PC-3 (cell line): Measurements from ENCODE around the gene RERE. TPM values are rescaled to one million over a fixed set of nuclear protein-coding genes. Genes with fewer than 3 reads are reported as not detected.

Experiments used
- ATAC-seq: fragments of 200-7000 bp; cut with Tn5 transposase; 2 replicates; pipeline ENCODE4 v1.9.1; 2020; ENCODE audit warnings: mild to moderate bottlenecking, moderate library complexity
- BruUV-seq: library from RNA; stranded (reverse); fragments of 400-500 nt; replicated peaks from 2 replicates; lab custom pipeline; 2021; lab: Mats Ljungman, UMichigan
- CTCF ChIA-PET: fragments of 300-600 bp; sonication (Branson Sonifier 250); formaldehyde crosslinking; loops from one replicate; lab custom pipeline; 2022; ENCODE audit warnings: antibody characterized with exemption; lab: Charles Lee
- POLR2A ChIA-PET: fragments of 300-600 bp; sonication (Branson Sonifier 250); formaldehyde crosslinking; loops from one replicate; lab custom pipeline; 2022; ENCODE audit warnings: antibody characterized with exemption; ENCODE audit not compliant: unreplicated experiment; lab: Charles Lee
- DNase-seq: peaks from one replicate; pipeline ENCODE4 v3.0.0-alpha.2; 2015
- H2AFZ ChIP-seq: fragments of 300-600 bp; sonication (generic); 2 replicates; pipeline ENCODE4 v1.6.0; 2016; ENCODE audit warnings: antibody characterized with exemption, low read length
- H3F3A ChIP-seq: fragments of 300-600 bp; sonication (generic); one replicate; pipeline ENCODE4 v1.6.0; 2017; ENCODE audit warnings: antibody characterized with exemption, low read length, control low read depth, mild to moderate bottlenecking; ENCODE audit not compliant: unreplicated experiment
- H3K27ac ChIP-seq: fragments of 300-600 bp; sonication (generic); 2 replicates; pipeline ENCODE4 v1.5.1; 2016; ENCODE audit warnings: mild to moderate bottlenecking, low read length
- H3K27me3 ChIP-seq: fragments of 300-600 bp; sonication (generic); 2 replicates; pipeline ENCODE4 v1.6.1; 2016; ENCODE audit warnings: low read length, mixed read lengths
- H3K36me3 ChIP-seq: fragments of 300-600 bp; sonication (generic); 2 replicates; pipeline ENCODE4 v1.6.1; 2016; ENCODE audit warnings: low read depth, mixed run types, low read length, mixed read lengths
- H3K4me1 ChIP-seq: fragments of 300-600 bp; sonication (generic); 2 replicates; pipeline ENCODE4 v1.5.1; 2016; ENCODE audit warnings: low read length; ENCODE audit not compliant: insufficient read depth
- H3K4me2 ChIP-seq: fragments of 300-600 bp; sonication (generic); 2 replicates; pipeline ENCODE4 v1.6.0; 2016; ENCODE audit warnings: low read length
- H3K4me3 ChIP-seq: fragments of 300-600 bp; sonication (generic); 2 replicates; pipeline ENCODE4 v1.5.1; 2016; ENCODE audit warnings: mild to moderate bottlenecking, low read length, mixed read lengths
- H3K79me2 ChIP-seq: fragments of 300-600 bp; sonication (generic); 2 replicates; pipeline ENCODE4 v1.6.1; 2017; ENCODE audit warnings: low read length, mixed read lengths
- H3K9ac ChIP-seq: fragments of 300-600 bp; sonication (generic); 2 replicates; pipeline ENCODE4 v1.6.0; 2016; ENCODE audit warnings: mild to moderate bottlenecking, low read length
- H3K9me2 ChIP-seq: fragments of 300-600 bp; sonication (generic); replicated peaks from 2 replicates; pipeline ENCODE4 v1.6.1; 2016; ENCODE audit warnings: mixed run types, low read length, mixed read lengths
- H3K9me3 ChIP-seq: fragments of 300-600 bp; sonication (generic); 2 replicates; pipeline ENCODE4 v1.6.1; 2016; ENCODE audit warnings: low read length, mixed read lengths
- H4K20me1 ChIP-seq: fragments of 300-600 bp; sonication (generic); 2 replicates; pipeline ENCODE4 v1.6.1; 2016; ENCODE audit warnings: low read length, mixed read lengths
- EZH2 ChIP-seq: fragments of 300-600 bp; sonication (generic); IDR thresholded peaks from one replicate; pipeline ENCODE4 v1.6.1; 2017; ENCODE audit warnings: antibody characterized with exemption, mild to moderate bottlenecking, low read length; ENCODE audit not compliant: unreplicated experiment
- EZH2phosphoT487 ChIP-seq: fragments of 300-600 bp; sonication (generic); IDR thresholded peaks from 2 replicates; pipeline ENCODE4 v1.6.1; 2018; ENCODE audit warnings: mild to moderate bottlenecking, antibody characterized with exemption, low read length, borderline replicate concordance
- intact Hi-C: fragments of 100-400 bp; cut with micrococcal nuclease; formaldehyde crosslinking; loops from 2 replicates; pipeline ENCODE4 v1.9.0; 2023
- total RNA-seq: library from RNA; depleted of rRNA; stranded (reverse); fragments of >200 nt; gene quantifications from 2 replicates; pipeline ENCODE4 v1.2.3, GENCODE V29; 2014
- TF ChIP-seq, protein P1 (sequence below): fragments of 300-600 bp; sonication (generic); conservative IDR thresholded peaks from 2 replicates; pipeline ENCODE4 v1.5.1; 2017; ENCODE audit warnings: antibody characterized with exemption, low read depth, mild to moderate bottlenecking, low read length

RERE gene
- total RNA-seq, 1 experiment from 2014 or later, result 24.2 TPM

GRCh38 chr1:8797216-8797615 is 20.2 kb downstream of the RERE start:
- intact Hi-C loops, result no loop called here
- TF ChIP-seq EZH2, result no peak
- no peak for TF ChIP-seq EZH2phosphoT487
- TF ChIP-seq, protein P1, sequence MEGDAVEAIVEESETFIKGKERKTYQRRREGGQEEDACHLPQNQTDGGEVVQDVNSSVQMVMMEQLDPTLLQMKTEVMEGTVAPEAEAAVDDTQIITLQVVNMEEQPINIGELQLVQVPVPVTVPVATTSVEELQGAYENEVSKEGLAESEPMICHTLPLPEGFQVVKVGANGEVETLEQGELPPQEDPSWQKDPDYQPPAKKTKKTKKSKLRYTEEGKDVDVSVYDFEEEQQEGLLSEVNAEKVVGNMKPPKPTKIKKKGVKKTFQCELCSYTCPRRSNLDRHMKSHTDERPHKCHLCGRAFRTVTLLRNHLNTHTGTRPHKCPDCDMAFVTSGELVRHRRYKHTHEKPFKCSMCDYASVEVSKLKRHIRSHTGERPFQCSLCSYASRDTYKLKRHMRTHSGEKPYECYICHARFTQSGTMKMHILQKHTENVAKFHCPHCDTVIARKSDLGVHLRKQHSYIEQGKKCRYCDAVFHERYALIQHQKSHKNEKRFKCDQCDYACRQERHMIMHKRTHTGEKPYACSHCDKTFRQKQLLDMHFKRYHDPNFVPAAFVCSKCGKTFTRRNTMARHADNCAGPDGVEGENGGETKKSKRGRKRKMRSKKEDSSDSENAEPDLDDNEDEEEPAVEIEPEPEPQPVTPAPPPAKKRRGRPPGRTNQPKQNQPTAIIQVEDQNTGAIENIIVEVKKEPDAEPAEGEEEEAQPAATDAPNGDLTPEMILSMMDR, result no peak
- H3K4me2 ChIP-seq, result peak overlapping the region; percentile 65
- DNase-seq (peak; percentile 81), ATAC-seq (peak; percentile 70)
- ChIA-PET POLR2A (interaction anchor here (0.7 kb wide), 1 partner anchor 208 kb away, joined by 4 read pairs; no protein-coding TSS in a partner anchor), CTCF (no interaction called here)
- no peaks in the 10 kb centered on the region for H4K20me1 ChIP-seq
- peaks cover 16% of the 10 kb centered on the region for H3K4me1 ChIP-seq
- no peaks in the 10 kb centered on the region for H3F3A ChIP-seq
- no peaks in the 10 kb centered on the region for H3K9me2 ChIP-seq
- no peaks in the 10 kb centered on the region for H3K79me2 ChIP-seq
- H2AFZ ChIP-seq, result 0 out of 2 replicates have a peak overlapping the region, but pooled peaks have one; percentile 12
- BruUV-seq, result no TSS peak
- no peaks in the 10 kb centered on the region for H3K36me3 ChIP-seq
- H3K4me3 ChIP-seq, result no peak overlapping the region
- peak overlapping the region; percentile 16; the same call in 1 of the 2 replicates for H3K9ac ChIP-seq
- no peaks in the 10 kb centered on the region for H3K27me3 ChIP-seq
- peak overlapping the region; percentile 75 for H3K27ac ChIP-seq
- no peaks in the 10 kb centered on the region for H3K9me3 ChIP-seq

DNA sequence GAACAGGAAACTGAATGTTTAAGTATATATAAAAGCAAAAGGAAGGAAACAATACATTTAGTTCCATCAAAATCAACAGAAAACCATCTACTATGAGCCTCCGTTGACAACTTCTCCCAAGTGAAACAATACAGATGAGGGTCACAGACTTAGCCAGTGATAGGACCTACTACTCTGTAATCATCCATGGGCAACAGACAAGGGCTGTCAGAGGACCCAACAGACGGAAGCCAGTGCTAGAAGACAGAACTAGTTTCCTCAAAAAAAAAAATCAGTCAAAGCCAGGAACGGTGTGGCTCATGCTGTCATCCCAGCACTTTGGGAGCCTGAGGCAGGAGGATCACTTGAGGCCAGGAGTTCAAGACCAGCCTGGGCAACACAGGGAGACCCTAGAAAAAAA is 20.6 kb downstream of the RERE start:
- H3F3A ChIP-seq, result no peaks in the 10 kb centered on the region
- H3K9me3 ChIP-seq, result no peaks in the 10 kb centered on the region
- no peaks in the 10 kb centered on the region for H3K36me3 ChIP-seq
- intact Hi-C loops, result no loop called here
- H3K79me2 ChIP-seq, result no peaks in the 10 kb centered on the region
- H3K27me3 ChIP-seq, result no peaks in the 10 kb centered on the region
- no peak overlapping the region for H2AFZ ChIP-seq
- POLR2A ChIA-PET, result interaction anchor here (0.7 kb wide), 1 partner anchor 208 kb away, joined by 4 read pairs; no protein-coding TSS in a partner anchor
- no peak overlapping the region; the same call in 1 of the 2 replicates for H3K9ac ChIP-seq
- peak overlapping the region; percentile 65; the same call in 1 of the 2 replicates for H3K4me2 ChIP-seq
- no peaks in the 10 kb centered on the region for H3K9me2 ChIP-seq
- H3K4me3 ChIP-seq, result no peak overlapping the region
- H4K20me1 ChIP-seq, result no peaks in the 10 kb centered on the region
- DNase-seq, result no peak
- no peak for ATAC-seq
- TF ChIP-seq EZH2 (no peak), EZH2phosphoT487 (no peak)
- TF ChIP-seq, protein P1, result no peak
- CTCF ChIA-PET, result no interaction called here
- peaks cover 16% of the 10 kb centered on the region for H3K4me1 ChIP-seq
- peak overlapping the region; percentile 73 for H3K27ac ChIP-seq
- no TSS peak for BruUV-seq

DNA sequence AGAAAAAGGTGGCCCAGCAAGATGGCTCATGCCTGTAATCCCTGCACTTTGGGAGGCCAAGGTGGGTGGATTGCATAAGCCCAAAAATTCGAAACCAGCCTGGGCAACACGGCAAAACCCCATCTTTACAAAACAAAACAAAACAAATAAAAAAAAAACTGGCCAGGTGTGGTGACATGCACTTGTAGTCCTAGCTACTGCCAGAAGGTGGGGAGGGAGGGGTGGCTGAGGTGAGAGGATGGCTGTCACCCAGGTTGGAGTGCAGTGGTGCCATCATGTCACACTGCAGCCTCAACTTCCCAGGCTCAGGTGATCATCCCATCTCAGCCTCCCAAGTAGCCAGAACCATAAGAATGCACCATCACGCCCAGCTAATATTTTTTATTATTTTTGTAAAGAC is 22.8 kb downstream of the RERE start:
- no peaks in the 10 kb centered on the region for H3K27me3 ChIP-seq
- no peak overlapping the region for H3K4me3 ChIP-seq
- intact Hi-C loops, result no loop called here
- no peaks in the 10 kb centered on the region for H4K20me1 ChIP-seq
- TF ChIP-seq, protein P1, result no peak
- TF ChIP-seq EZH2 (no peak), EZH2phosphoT487 (no peak)
- no peak for ATAC-seq
- H2AFZ ChIP-seq, result no peak overlapping the region
- peaks cover 5% of the 10 kb centered on the region; the same call in 1 of the 2 replicates for H3K79me2 ChIP-seq
- no peak overlapping the region for H3K9ac ChIP-seq
- H3K4me2 ChIP-seq, result no peak overlapping the region
- peaks cover 30% of the 10 kb centered on the region for H3K4me1 ChIP-seq
- ChIA-PET CTCF (interaction anchor here (0.6 kb wide), 1 partner anchor 55 kb away, joined by 5 read pairs; no protein-coding TSS in a partner anchor), POLR2A (interaction anchor here (0.7 kb wide), 1 partner anchor 17 kb away, joined by 4 read pairs; no protein-coding TSS in a partner anchor)
- DNase-seq, result peak; percentile 18
- no peaks in the 10 kb centered on the region for H3K9me3 ChIP-seq
- H3K9me2 ChIP-seq, result no peaks in the 10 kb centered on the region
- no peaks in the 10 kb centered on the region for H3F3A ChIP-seq
- H3K36me3 ChIP-seq, result no peaks in the 10 kb centered on the region
- H3K27ac ChIP-seq, result no peak overlapping the region
- no TSS peak for BruUV-seq
